Effector memory CD8-positive, alpha-beta T cell (primary cell): ENCODE measurements around the gene NOTCH4.
"Not testable (repeated sequence)": the region's sequence is repeated elsewhere in the genome, so short reads cannot be mapped to it uniquely, and the experiment has no call there.

Experiments
- ATAC-seq: fragments of 150-1000 bp; cut with Tn5 transposase; replicated peaks from 2 replicates; pipeline ENCODE4 v1.10.0; 2021; ENCODE audit warnings: mild to moderate bottlenecking, moderate library complexity
- DNase-seq, 3 experiments: peaks; one replicate each; pipeline ENCODE4 v3.0.0; 2021
- H3K27ac Mint-ChIP-seq, 2 donors: one replicate each; pipeline ENCODE4 v1.8.0; 2022; ENCODE audit warnings: mild to moderate bottlenecking in 2 of 2, mixed read lengths in 2 of 2, moderate library complexity in 2 of 2
- H3K27me3 Mint-ChIP-seq, 2 donors: one replicate each; pipeline ENCODE4 v1.8.0; 2022; ENCODE audit warnings: mixed read lengths in 2 of 2
- H3K36me3 Mint-ChIP-seq: one replicate; pipeline ENCODE4 v1.8.0; 2022; ENCODE audit warnings: mild to moderate bottlenecking, moderate library complexity, mixed read lengths; ENCODE audit not compliant: insufficient read depth
- H3K4me1 Mint-ChIP-seq, 2 donors: one replicate each; pipeline ENCODE4 v1.8.0; 2022; ENCODE audit warnings: low read depth in 2 of 2, mixed read lengths in 2 of 2
- H3K4me3 Mint-ChIP-seq, 2 donors: one replicate each; pipeline ENCODE4 v1.8.0; 2022; ENCODE audit warnings: mild to moderate bottlenecking in 2 of 2, mixed read lengths in 2 of 2, moderate library complexity in 2 of 2
- H3K9me3 Mint-ChIP-seq, 2 donors: one replicate each; pipeline ENCODE4 v1.8.0; 2022; ENCODE audit warnings: mixed read lengths in 2 of 2

The NOTCH4 gene

GRCh38 chr6:32187725-32188380 lies 36.0 kb downstream of the NOTCH4 start:
- Mint-ChIP-seq H3K4me1 (peaks cover 54 to 57% of the 10 kb centered on the region in 2 donors), H3K36me3 (peaks cover 65% of the 10 kb centered on the region), H3K27ac (peak overlapping the region; percentile 96 to 98), H3K4me3 (peak overlapping the region; percentile 95 to 99)
- not testable (repeated sequence) for ATAC-seq, H3K9me3 Mint-ChIP-seq, H3K27me3 Mint-ChIP-seq, DNase-seq

GRCh38 chr6:32187009-32187709 lies 36.7 kb downstream of the NOTCH4 start:
- DNase-seq (no peak), ATAC-seq (no peak)
- peaks cover 68% of the 10 kb centered on the region for H3K36me3 Mint-ChIP-seq
- H3K27ac Mint-ChIP-seq, result peak overlapping the region; percentile 95 to 98
- H3K9me3 Mint-ChIP-seq, result no peaks in the 10 kb centered on the region
- peak overlapping the region; percentile 30 to 95 for H3K4me3 Mint-ChIP-seq
- no peaks in the 10 kb centered on the region for H3K27me3 Mint-ChIP-seq
- peaks cover 51 to 53% of the 10 kb centered on the region in 2 donors for H3K4me1 Mint-ChIP-seq

- Mint-ChIP-seq H3K4me3 (peak overlapping the region; percentile 51 to 60), H3K36me3 (peaks cover 68% of the 10 kb centered on the region), H3K27ac (peak overlapping the region; percentile 95 to 96), H3K4me1 (peaks cover 45 to 46% of the 10 kb centered on the region in 2 donors)
- not testable (repeated sequence) for ATAC-seq, H3K27me3 Mint-ChIP-seq, H3K9me3 Mint-ChIP-seq, DNase-seq
Measured at GRCh38 chr6:32186151-32186840, 37.6 kb downstream of the NOTCH4 start.

GRCh38 chr6:32185681-32186131 lies 38.2 kb downstream of the NOTCH4 start:
- peak overlapping the region; percentile 95 to 96 for H3K27ac Mint-ChIP-seq
- H3K4me3 Mint-ChIP-seq, result peak overlapping the region; percentile 25 to 60
- not testable (repeated sequence) for H3K9me3 Mint-ChIP-seq, H3K27me3 Mint-ChIP-seq
- DNase-seq (peak in 2 of 3 experiments; percentile 29), ATAC-seq (peak; percentile 76)
- H3K4me1 Mint-ChIP-seq, result peaks cover 40 to 46% of the 10 kb centered on the region in 2 donors
- H3K36me3 Mint-ChIP-seq, result peaks cover 70% of the 10 kb centered on the region

GRCh38 chr6:32184084-32184640 lies 39.7 kb downstream of the NOTCH4 start, which contains the start of gene AGER:
Gene AGER (minus strand): TSS chr6:32184253. CDS start chr6:32184222, 31 bp downstream.
- DNase-seq (no peak), ATAC-seq (no peak)
- Mint-ChIP-seq H3K9me3 (no peaks in the 10 kb centered on the region), H3K27me3 (no peaks in the 10 kb centered on the region), H3K4me1 (peaks cover 43 to 54% of the 10 kb centered on the region in 2 donors), H3K36me3 (peaks cover 67% of the 10 kb centered on the region), H3K4me3 (no peak within 1 kb of the TSS), H3K27ac (peak within 1 kb of the TSS; percentile 95 to 96)

- ATAC-seq, result no peak
- H3K4me3 Mint-ChIP-seq, result no peak overlapping the region
- H3K27me3 Mint-ChIP-seq, result no peaks in the 10 kb centered on the region
- H3K9me3 Mint-ChIP-seq, result no peaks in the 10 kb centered on the region
- peaks cover 43 to 54% of the 10 kb centered on the region in 2 donors for H3K4me1 Mint-ChIP-seq
- H3K36me3 Mint-ChIP-seq, result peaks cover 62% of the 10 kb centered on the region
- no peak for DNase-seq
- H3K27ac Mint-ChIP-seq, result peak overlapping the region in 1 of 2 donors; percentile 49
Measured at GRCh38 chr6:32183483-32184083, 40.3 kb downstream of the NOTCH4 start.

- Mint-ChIP-seq H3K36me3 (peaks cover 62% of the 10 kb centered on the region), H3K9me3 (no peaks in the 10 kb centered on the region), H3K27ac (peak overlapping the region; percentile 46 to 75), H3K27me3 (no peaks in the 10 kb centered on the region), H3K4me1 (peaks cover 42 to 54% of the 10 kb centered on the region in 2 donors), H3K4me3 (no peak overlapping the region)
- ATAC-seq (no peak), DNase-seq (no peak)
Measured at GRCh38 chr6:32183030-32183429, 40.8 kb downstream of the NOTCH4 start.

- Mint-ChIP-seq H3K4me3 (no peak overlapping the region), H3K4me1 (peaks cover 40 to 51% of the 10 kb centered on the region in 2 donors), H3K27ac (peak overlapping the region; percentile 46 to 75), H3K36me3 (peaks cover 64% of the 10 kb centered on the region), H3K9me3 (no peaks in the 10 kb centered on the region), H3K27me3 (no peaks in the 10 kb centered on the region)
- ATAC-seq, result no peak
- no peak for DNase-seq
Measured at GRCh38 chr6:32182555-32182981, 41.3 kb downstream of the NOTCH4 start.

- Mint-ChIP-seq H3K4me1 (peaks cover 40 to 49% of the 10 kb centered on the region in 2 donors), H3K27me3 (no peaks in the 10 kb centered on the region), H3K36me3 (peaks cover 62% of the 10 kb centered on the region), H3K9me3 (no peaks in the 10 kb centered on the region), H3K4me3 (no peak overlapping the region), H3K27ac (peak overlapping the region; percentile 46 to 75)
- ATAC-seq, result no peak
- DNase-seq, result no peak
Measured at GRCh38 chr6:32181915-32182529, 41.8 kb downstream of the NOTCH4 start.

- Mint-ChIP-seq H3K27ac (no peak overlapping the region), H3K4me1 (peaks cover 41 to 49% of the 10 kb centered on the region in 2 donors), H3K27me3 (no peaks in the 10 kb centered on the region), H3K4me3 (no peak overlapping the region), H3K36me3 (peaks cover 54% of the 10 kb centered on the region), H3K9me3 (no peaks in the 10 kb centered on the region)
- DNase-seq (no peak), ATAC-seq (no peak)
Measured at GRCh38 chr6:32181148-32181702, 42.6 kb downstream of the NOTCH4 start.

GRCh38 chr6:32179766-32180405 lies 44.0 kb downstream of the NOTCH4 start:
- H3K9me3 Mint-ChIP-seq, result no peaks in the 10 kb centered on the region
- DNase-seq, result no peak
- ATAC-seq, result no peak
- peaks cover 41% of the 10 kb centered on the region for H3K36me3 Mint-ChIP-seq
- no peaks in the 10 kb centered on the region for H3K27me3 Mint-ChIP-seq
- peak overlapping the region in 1 of 2 donors; percentile 77 for H3K27ac Mint-ChIP-seq
- peaks cover 43% of the 10 kb centered on the region in 2 donors for H3K4me1 Mint-ChIP-seq
- peak overlapping the region; percentile 35 to 91 for H3K4me3 Mint-ChIP-seq
